Urinary bladder (tissue), 4 donors: ENCODE data around the gene TSPO2. TPM values are rescaled to one million over a fixed set of nuclear protein-coding genes. Genes with fewer than 3 reads are reported as not detected.

Experiments
- DNase-seq: peaks from one replicate; pipeline ENCODE4 v3.0.0-alpha.2; 2015; ENCODE audit errors: extremely low spot score
- H3K27ac ChIP-seq: one replicate; pipeline ENCODE4 v1.5.1; 2013; ENCODE audit warnings: low read depth, mild to moderate bottlenecking, moderate library complexity
- H3K36me3 ChIP-seq: one replicate; pipeline ENCODE4 v1.6.1; 2013; ENCODE audit warnings: mild to moderate bottlenecking, moderate library complexity; ENCODE audit not compliant: insufficient read depth
- H3K4me1 ChIP-seq: one replicate; pipeline ENCODE4 v1.6.1; 2013; ENCODE audit warnings: mild to moderate bottlenecking, moderate library complexity; ENCODE audit not compliant: insufficient read depth
- H3K4me3 ChIP-seq: one replicate; pipeline ENCODE4 v1.5.1; 2013; ENCODE audit warnings: low read depth, low read length
- WGBS: extraction: QIAGEN DNeasy Blood & Tissue Kit; methylation state at CpG from one replicate; pipeline ENCODE4 v1.1.7; 2013; 5-methylcytosine and 5-hydroxymethylcytosine counted together
- polyA plus RNA-seq: library from polyadenylated mRNA; stranded (reverse); fragments of 200-250 nt; gene quantifications from one replicate; pipeline ENCODE4 v1.2.3, GENCODE V29; 2013
- total RNA-seq: library from RNA; depleted of rRNA; stranded (reverse); fragments of >200 nt; gene quantifications from one replicate; pipeline ENCODE4 v1.2.3, GENCODE V29; 2014
- donor health status: healthy with polysubstance abuse.
- donor health status: healthy.

The TSPO2 gene
- total and polyA plus RNA-seq, 2 donors: not detected

DNA sequence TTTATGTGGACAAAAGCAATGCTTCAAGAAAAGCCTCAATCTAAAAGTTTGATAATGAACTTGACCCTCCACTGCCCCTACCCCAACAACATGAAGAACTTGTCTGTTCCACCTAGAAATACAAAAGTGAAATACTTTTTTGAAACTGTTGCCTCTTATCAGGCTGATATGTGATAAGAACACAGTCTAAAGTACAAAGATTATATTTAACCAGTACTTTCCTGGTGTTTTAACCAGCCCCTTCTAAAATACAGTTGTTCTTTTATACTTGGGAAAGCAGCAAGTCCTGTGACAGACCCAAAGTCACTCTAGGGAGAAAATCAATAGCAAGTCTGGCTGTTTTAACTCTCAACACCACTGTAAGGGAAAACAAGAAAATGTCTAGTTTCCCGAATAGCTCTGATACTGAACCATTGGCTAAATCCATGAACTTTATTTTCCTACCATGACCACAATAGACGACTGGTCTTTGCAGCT lies 23.3 kb downstream of the TSPO2 start:
- no peak for DNase-seq
- no peak overlapping the region for H3K4me3 ChIP-seq
- WGBS: 91% methylated on average over 2 of the region's 2 CpGs
- no peak overlapping the region for H3K27ac ChIP-seq
- H3K4me1 ChIP-seq: no peaks in the 10 kb centered on the region
- peaks cover 5% of the 10 kb centered on the region for H3K36me3 ChIP-seq

DNA sequence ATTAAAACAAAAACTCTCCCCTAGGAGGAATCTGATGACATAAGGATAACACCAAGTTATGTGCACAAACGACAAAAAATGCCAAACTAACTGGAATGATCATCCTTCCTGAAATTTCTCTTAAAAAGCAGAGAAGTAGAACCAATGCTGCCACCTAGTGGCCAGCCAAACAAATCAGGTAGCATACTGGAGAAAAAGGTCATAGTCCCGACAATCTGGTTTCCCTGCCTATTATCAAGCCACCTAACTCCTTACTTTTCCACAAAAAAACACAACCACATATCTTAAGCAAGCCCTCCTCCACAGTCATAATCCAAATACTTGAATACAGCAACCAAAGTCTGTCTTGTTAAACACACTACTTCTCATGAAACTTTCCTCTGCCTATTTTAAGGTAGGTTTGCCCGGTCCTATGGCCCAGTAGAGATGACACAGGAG lies 24.6 kb downstream of the TSPO2 start:
- Histone ChIP-seq H3K36me3 (peaks cover 5% of the 10 kb centered on the region), H3K4me1 (no peaks in the 10 kb centered on the region), H3K4me3 (no peak overlapping the region), H3K27ac (no peak overlapping the region)
- no peak for DNase-seq
- 28% methylated on average over 3 of the region's 3 CpGs for WGBS

DNA sequence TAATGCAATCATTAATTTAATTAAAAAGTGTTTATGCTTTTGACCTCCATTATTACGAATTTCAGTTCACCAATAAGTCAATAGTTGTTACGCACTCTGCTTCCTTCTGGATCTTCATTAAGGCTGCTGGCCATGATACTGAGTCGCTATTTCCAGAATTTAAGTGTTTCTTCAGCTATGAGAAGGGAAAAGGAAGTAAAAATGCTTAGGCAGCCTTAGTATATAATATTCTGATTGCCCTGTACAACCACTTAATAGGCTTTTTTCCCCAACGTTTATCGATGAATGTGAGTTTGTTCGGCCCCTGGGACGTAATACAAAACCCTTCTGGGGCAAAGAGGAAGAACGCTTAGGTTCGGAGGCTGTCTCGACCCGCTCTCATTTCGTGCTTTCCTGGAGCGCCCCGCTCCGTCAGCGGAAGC lies 29.2 kb downstream of the TSPO2 start:
- under 1% methylated on average over 16 of the region's 16 CpGs for WGBS
- no peaks in the 10 kb centered on the region for H3K4me1 ChIP-seq
- peaks cover 3% of the 10 kb centered on the region for H3K36me3 ChIP-seq
- no peak for DNase-seq
- H3K27ac ChIP-seq: peak overlapping the region; percentile 100
- H3K4me3 ChIP-seq: peak overlapping the region; percentile 56

DNA sequence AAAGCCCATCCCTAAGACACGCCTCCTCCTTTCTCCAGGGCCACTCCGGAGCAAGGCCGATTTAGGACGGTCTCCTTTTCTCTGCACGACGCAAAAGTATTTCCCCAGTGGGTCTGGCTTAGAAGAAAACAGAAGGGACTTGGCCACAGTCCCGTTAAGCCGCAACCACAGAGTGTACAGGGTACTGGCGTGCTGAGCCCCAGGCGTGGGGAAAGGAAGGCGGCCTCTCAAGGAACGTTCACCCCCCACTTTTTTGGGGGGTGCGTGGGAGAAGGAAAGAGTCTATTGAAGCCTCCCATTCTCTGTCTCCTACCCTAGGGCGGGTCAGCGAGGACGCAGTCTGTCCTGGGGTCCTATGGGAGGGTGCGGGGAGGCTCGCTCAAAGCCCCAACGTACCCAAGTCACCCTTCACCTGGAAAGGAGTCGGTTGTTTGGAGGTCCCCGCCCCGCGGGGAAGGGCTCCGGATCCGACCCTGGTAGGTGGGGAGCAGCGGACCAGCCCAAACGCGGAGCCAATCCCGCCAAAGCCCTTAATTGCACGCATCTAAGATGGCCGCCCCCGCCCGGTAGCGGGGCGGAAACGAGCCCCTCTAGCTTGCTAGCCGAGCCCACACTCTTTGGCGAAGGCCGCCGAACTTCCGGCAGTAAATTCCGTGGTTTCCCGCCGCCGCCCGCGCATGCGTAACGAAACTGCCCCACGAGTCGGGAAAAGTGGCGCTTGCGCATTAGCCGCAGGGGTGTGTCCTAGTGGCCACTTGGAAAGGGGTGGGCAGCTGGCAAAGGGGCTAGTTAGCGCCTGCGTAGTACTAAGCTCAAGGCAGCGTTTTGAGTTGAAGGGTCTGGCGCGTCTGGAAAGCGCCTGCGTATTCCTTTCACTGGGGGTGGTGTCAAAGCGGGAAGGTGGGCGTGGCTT lies 29.9 kb downstream of the TSPO2 start, which contains the start of gene OARD1:
Gene OARD1 (minus strand): TSS at position 434 of the 913 bp plus-strand sequence. CDS start 722 bp downstream, outside the sequence.
- peak within 1 kb of the TSS; percentile 100 for H3K27ac ChIP-seq
- H3K36me3 ChIP-seq: peaks cover 3% of the 10 kb centered on the region
- peak; percentile 85 for DNase-seq
- under 1% methylated on average over 63 of the region's 63 CpGs for WGBS
- H3K4me1 ChIP-seq: no peaks in the 10 kb centered on the region
- peak within 1 kb of the TSS; percentile 87 for H3K4me3 ChIP-seq

DNA sequence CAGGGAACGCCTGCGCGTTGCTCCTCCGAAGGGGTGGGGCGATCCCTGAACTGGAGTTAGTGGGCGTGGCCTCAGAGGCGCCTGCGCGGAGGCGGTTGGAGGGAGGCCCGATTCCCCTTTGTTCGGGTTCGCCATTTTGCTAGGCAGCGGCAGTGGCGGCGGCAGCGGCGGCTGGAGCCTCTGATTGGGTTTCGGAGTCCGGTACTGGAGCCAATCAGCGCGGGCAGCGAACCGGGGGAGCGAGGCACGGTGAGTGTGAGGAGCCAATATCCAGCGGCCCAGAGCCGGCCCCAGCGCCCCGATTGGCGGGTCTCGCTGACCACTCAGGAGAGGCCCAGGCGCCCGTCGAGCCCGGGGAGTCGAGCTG lies 30.6 kb downstream of the TSPO2 start, which contains the start of gene NFYA:
Gene NFYA (plus strand): TSS at position 139 of the 367 bp plus-strand sequence. CDS start 6,116 bp downstream, outside the sequence.
- Histone ChIP-seq H3K4me1 (no peaks in the 10 kb centered on the region), H3K27ac (peak within 1 kb of the TSS; percentile 100), H3K36me3 (peaks cover 3% of the 10 kb centered on the region), H3K4me3 (peak within 1 kb of the TSS; percentile 87)
- WGBS: under 1% methylated on average over 37 of the region's 37 CpGs
- DNase-seq: peak; percentile 99

DNA sequence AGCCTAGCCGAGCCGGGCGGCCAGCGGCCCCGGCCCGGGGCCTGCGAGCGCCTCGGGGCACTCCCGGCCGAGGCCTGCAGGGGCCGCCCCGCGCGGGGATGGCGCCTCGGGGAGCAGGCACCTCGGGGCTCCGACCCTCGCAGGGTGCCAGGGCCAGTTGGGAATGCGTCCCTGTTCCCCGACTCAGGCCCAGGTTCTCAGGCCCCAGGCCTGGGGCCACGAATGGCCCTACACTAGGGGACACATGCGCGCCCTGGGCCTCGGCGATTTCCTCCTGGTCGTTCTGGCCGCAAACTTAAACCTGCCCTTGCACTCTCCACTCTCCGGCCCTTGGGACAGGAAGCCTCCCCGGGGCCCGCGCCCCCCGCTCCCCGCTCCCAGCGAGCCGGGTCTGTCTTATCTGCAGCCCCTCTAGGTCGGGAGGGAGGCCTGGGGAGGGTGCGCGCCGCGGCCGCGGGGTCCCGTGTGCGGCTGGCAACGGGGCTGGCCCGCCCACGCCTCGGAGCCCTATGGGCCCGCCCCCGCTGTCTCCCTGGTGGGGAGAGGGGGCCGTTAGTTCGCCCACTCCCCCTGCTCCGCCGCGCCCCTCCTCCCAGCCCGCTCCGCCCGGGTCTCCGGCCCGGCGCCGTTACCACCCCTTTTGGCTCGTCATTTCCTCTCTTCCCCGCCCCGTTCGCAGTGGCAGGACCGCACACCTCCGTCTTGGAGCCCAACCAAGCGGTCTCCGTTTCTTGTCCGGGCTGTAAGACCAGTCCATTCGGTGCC lies 31.1 kb downstream of the TSPO2 start:
- DNase-seq: peak; percentile 62
- Histone ChIP-seq H3K4me3 (peak overlapping the region; percentile 87), H3K27ac (peak overlapping the region; percentile 99), H3K4me1 (no peaks in the 10 kb centered on the region), H3K36me3 (peaks cover 3% of the 10 kb centered on the region)
- whole genome bisulfite sequencing: under 1% methylated on average over 74 of the region's 74 CpGs

DNA sequence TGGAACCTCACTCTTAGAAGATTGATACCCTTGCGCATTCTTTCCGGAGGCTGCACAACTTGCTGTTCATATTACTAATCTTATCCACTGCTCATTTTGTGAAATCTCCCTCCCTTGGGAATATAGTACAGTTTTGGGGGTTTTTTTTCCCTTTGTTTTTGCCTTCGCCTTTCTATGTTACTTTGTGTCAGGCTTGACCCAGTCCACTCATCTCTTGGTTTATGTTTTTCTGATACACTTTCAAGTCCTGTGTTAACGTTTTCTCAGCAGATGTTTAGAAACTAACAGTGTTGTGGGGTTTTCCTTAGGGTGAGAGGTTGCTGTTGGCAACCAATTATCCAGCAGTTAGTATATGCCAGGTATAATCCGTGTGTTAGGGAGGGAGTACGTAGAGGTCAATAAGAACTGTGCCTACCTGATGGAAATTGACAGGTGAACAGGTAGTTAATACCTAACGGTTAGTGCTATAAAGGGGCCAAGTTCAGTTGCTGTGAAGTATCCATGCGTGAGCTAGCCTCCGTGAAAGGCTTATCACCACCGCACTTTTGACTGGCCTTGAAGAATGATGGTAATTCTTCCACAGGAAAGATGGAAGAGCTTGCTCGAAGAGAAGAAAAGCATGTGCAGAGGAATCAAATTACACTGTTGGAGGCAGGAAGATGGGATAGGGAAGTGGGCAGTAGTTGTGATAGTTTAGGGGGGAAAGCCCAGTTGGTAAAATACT lies 31.9 kb downstream of the TSPO2 start:
- DNase-seq: no peak
- Histone ChIP-seq H3K4me1 (no peaks in the 10 kb centered on the region), H3K4me3 (peak overlapping the region; percentile 87), H3K36me3 (peaks cover 3% of the 10 kb centered on the region), H3K27ac (peak overlapping the region; percentile 99)
- 4% methylated on average over 11 of the region's 11 CpGs for WGBS

DNA sequence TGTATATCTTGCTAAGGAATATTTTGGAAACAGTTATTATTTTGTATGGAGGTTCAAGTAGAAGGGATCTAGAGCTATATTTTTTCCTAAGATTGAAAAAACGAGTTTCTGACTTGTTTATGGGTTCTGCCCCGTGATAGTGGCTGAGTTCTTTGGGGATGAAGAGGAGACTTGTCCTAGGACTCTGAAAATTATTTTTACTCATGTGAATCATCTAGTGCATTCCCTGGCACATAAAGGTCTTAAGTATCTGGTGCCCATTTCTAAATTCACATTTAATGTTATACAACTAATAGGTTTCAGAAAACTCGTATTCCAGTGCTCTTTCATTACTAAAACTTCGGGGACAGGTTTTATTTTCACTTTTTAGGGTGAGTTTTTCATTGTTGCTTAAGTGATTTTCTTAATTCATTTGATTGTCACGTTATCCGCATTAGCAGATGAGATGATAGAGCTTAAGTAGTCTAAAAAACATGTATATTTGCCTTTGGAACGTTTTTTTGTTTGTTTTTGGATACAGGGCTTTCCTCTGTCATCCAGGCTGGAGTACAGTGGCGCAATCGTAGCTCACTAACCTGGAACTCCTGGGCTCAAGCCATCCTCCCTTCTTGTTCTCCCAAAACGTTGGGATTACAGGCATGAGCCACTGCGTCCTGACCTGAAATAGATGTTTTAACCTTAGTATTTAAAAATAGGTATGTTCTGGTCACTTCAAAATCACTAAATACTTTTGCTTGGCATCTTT lies 32.6 kb downstream of the TSPO2 start:
- DNase-seq: no peak
- no peaks in the 10 kb centered on the region for H3K4me1 ChIP-seq
- 48% methylated on average over 11 of the region's 11 CpGs for WGBS
- peak overlapping the region; percentile 5 for H3K27ac ChIP-seq
- peaks cover under 1% of the 10 kb centered on the region for H3K36me3 ChIP-seq
- no peak overlapping the region for H3K4me3 ChIP-seq

DNA sequence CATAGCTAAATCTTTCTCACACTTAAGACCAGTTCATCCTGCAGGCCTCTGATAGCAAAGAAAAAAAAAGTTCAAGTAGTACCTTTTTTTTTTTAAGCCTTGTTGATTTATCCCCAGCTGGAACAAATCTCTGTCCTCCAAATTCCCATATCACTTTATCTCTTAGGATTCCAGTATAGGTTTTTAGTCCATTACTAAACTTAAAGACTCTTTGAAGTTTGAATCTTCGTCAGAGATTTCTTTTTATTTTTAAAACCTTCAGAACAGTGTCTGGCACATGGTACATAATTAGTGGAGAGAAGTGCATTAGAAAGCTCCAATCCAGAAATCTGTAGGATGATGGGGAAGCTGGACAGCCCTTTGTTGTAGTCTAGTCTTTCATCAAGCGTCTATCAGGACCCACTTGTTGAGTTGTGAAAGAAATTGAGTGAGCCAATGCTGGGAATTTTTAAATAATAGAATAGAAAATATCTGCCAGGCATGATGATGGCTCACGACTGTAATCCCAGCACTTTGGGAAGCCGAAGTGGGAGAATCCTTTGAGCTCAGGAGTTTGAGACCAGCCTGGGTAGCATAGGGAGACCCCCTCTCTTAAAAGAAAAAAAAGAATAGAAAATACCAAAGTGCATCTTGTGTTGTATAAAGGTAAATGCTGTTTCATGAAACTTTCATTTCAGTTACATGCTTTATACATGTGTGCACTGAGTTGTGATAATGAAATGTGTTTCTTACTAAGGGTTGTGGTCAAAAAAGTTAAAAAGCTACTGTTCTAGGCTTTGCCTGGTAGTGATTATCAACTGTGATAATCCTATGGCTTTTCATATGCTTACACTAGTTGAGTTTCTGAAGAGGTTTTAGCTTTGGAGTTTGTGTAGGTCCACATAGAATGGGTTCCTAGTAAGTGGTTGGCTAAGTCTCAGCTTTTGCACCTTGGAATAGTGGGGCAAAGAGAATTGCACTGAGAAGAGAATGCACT lies 33.7 kb downstream of the TSPO2 start:
- H3K4me3 ChIP-seq: no peak overlapping the region
- no peaks in the 10 kb centered on the region for H3K4me1 ChIP-seq
- DNase-seq: no peak
- 62% methylated on average over 4 of the region's 4 CpGs for WGBS
- H3K27ac ChIP-seq: peak overlapping the region; percentile 30
- H3K36me3 ChIP-seq: peaks cover 3% of the 10 kb centered on the region

DNA sequence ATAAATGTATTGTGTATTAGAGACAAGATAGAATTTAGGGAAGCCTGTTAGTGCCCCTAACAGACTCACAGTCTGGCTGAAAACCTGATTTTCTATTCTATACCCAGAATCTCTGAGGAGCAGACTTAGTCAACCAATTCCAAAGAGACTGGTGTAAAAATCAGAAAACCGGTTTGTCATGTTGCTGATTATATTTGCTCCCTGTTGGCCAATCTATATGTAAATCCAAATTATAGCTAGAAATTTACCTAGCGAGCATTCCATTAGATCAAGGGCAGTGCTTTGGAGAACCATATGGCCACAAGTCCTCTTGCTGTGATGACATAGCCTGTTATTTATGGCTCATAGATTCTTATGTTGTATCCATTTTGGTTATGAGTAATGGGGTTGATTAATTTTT lies 35.3 kb downstream of the TSPO2 start:
- peaks cover 3% of the 10 kb centered on the region for H3K36me3 ChIP-seq
- WGBS: 88% methylated on average over 2 of the region's 2 CpGs
- no peak overlapping the region for H3K4me3 ChIP-seq
- H3K27ac ChIP-seq: no peak overlapping the region
- DNase-seq: no peak
- H3K4me1 ChIP-seq: no peaks in the 10 kb centered on the region

DNA sequence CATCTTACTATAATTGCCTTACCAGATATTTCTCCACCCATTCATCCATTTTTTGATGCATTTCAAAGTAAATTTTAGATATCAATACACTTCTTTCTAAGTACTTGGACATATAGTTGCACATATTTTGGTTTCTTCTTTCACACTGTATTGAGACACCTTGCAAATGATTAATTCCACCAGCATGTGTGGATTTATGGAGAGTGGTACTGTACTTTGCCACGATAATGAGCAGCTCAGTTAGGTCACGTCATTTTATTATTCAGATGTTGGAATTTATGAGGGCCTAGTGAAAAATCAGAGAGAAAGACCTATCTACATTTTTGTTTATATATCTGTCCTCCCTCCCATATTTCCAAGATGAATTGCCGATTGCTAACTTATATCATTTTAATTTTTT lies 35.8 kb downstream of the TSPO2 start:
- DNase-seq: no peak
- Histone ChIP-seq H3K27ac (no peak overlapping the region), H3K36me3 (peaks cover 3% of the 10 kb centered on the region), H3K4me3 (no peak overlapping the region), H3K4me1 (no peaks in the 10 kb centered on the region)
- WGBS: 69% methylated on average over 3 of the region's 3 CpGs

DNA sequence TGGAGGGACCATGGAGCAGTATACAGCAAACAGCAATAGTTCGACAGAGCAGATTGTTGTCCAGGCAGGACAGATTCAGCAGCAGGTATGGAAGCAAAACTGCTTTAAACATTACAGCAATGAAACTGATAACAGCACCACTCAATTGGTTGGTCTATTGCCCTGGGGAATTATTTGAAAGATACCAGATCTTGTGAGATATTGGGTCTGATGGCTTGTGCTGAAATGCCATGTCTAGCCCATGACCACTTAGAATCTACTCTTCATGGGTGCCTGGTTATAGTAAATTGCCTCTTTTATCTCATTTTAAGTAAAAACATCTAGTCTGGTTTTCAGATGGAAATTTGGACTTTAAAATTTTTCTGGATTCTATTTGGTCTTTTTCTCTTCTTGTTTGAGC lies 36.8 kb downstream of the TSPO2 start:
- H3K36me3 ChIP-seq: peaks cover 3% of the 10 kb centered on the region
- H3K4me3 ChIP-seq: no peak overlapping the region
- no peak for DNase-seq
- no peak overlapping the region for H3K27ac ChIP-seq
- H3K4me1 ChIP-seq: no peaks in the 10 kb centered on the region
- WGBS: 94% methylated on average over 1 of the region's 1 CpG
